Right forelimb (tissue), 1 donor: ENCODE data around the gene OR7A5.
"Not testable (repeated sequence)": the region's sequence is repeated elsewhere in the genome, so short reads cannot be mapped to it uniquely, and the experiment has no call there.

Source experiments
- DNase-seq: peaks from one replicate; pipeline ENCODE4 v3.0.0-alpha.2; 2018

Gene OR7A5

DNA sequence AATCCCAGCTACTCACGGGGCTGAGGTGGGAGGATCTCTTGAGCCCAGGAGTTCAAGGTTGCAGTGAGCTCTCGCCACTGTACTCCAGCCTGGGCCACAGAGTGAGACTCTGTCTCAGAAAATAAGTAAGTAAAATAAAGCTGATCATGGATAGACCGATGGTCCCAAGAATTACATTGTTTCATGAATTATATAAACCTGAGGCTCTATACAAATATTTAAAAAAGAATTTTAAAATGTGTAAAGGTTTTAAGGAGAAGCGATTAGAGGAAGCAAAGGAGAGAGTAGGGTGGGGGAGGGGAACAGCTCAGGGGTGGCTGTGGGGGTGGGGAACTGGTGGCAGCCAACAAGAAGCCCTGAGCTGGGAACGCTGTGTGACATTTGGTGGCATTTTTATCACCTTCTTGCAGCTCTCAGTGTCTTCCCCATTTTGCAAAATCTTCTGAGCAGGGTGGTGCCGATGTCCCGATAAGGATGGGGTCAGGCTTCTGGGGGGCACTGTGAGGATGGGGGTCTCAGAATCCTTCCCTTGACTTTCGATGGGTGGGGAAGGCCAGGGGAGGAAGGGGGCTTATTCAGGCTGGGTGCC is 51.5 kb downstream of the OR7A5 start:
- DNase-seq = not testable (repeated sequence)

DNA sequence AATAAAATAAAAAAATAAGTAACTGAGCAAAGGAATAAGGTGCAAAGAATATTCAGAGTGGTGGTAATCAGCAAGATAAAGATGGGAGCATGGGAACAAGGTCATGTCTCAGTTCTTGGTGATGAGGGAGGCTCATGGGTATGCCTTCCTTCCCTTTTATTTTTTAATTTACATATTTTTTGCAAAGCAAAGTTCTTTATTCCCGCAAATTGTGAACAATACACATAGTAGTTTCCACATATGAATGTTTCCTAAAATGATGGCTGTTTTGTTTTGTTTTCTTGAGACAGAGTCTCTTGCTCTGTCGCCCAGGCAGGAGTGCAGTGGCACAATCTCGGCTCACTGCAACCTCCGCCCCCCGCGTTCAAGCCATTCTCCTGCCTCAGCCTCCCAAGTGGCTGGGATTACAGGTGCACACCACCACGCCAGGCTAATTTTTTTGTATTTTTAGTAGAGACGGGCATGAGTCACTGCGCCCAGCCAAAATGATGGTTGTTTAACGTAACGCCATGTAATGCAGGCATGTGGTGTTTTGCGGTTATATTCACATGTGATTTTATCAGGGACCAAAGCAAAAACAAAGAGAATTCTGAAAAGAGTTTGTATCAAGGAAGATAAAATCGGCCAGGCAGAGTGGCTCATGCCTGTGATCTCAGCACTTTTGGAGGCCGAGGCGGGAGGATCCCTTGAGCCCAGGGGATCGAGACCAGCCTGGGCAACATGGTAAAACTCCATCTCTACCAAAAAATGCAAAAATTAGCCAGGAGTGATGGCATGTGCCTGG is 52.2 kb downstream of the OR7A5 start:
- no peak for DNase-seq

DNA sequence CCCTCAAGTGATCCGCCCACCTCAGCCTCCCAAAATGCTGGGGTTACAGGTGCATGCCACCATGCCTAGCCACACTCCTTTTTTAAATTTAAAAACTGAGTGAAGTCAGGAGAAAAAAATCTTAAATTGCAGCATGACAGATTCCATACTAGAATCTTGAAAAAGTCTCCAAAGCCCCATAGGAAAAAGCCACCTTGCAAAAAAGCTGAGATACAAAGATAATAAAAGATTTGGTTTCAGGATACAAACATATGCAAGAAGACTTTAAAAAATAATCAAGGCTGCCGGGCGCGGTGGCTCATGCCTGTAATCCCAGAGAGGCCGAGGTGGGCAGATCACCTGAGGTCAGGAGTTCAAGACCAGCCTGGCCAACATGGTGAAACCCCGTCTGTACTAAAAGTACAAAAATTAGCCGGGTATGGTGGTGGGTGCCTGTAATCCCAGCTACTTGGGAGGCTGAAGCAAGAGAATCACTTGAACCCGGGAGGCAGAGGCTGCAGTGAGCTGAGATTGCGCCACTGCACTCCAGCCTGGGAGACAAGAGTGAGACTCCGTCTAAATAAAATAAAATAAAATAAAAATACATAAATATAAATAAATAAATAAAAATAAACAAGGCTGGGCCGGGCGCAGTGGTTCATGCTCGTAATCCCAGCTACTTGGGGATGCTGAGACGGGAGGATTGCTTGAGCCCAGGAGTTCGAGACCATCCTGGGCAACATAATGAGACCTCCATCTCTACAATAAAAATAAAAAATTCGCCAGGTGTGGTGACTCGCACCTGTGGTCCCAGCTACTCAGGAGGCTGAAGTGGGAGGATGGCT is 53.1 kb downstream of the OR7A5 start:
- DNase-seq = not testable (repeated sequence)

DNA sequence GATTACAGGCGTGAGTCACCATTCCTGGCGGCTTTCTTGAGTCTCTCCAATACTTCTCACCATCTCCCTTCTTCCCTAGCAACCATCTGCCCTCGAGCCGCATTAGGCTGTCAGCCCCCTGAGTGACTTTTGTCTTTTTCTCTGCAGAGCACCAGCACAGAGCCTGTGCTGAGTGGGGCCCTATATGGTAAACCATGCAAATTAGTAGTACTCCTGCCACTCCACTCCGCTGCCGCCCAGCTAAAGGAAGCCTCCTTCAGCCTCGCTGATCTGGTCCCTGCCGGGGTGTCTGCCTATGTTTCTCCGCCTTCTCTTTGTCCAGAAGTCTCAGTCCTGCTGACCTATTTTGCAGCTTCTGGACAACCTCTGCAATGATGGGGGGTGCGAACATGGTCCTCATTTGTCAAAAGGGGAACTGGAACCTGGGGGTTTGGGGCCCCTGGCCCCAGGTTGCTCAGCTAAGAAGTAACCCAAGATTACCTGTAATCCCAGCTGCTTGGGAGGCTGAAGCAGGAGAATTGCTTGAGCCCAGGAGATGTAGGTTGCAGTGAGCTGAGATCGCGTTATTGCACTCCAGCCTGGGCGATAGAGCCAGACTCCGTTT is 54.3 kb downstream of the OR7A5 start:
- not testable (repeated sequence) for DNase-seq

DNA sequence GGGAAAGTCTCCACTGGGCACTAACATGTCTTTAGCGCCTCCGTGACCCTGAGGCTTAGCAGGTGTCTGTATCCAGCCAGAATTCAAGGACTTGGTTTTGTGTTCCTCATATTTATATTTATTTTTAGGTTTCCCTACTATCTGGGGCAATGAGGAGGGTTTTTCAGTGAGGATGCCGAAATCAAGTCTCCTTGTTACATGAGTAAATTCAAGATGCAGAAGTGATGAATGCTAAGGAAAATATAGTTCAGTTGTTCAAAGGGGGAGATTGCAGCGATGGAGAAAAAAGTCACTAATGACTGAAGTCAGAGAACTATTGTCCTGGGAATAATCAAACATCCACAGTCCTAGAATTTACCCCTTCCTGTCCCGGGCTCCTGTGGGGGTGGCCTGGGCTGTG is 55.8 kb downstream of the OR7A5 start:
- DNase-seq = no peak

DNA sequence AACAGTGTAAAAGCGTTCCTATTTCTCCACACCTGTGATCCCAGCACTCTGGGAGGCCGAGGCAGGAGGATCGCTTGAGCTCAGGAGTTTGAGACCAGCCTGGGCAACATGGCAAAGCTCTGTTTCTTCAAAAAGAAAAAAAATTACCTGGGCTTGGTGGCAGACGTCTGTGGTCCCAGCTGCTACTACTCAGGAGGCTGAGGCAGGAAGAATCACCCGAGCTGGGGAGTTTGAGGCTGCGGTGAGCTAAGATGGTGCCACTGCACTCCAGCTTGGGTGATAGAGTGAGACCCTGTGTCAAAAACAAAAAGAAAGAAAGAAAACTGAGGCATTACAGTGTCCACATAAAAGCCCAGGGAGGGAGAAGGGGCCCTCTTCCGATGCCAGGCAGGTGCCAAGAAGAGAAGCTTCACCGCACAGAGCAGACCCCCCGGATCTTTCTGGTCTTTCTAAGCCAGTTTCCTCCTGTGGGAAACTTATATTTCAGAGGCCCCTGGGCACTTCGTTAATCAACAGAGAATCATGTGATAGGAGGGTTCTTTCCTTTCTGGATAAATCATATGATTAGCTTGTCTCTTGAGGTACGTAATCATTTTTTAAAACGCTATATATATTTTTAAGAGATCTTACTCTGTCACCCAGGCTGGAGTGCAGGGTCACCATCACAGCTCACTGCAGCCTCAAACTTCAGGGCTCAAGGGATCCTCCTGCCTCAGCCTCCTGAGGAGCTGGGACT is 56.7 kb downstream of the OR7A5 start, which contains the start of gene ADGRE2:
ADGRE2 (minus strand) TSS at position 451 of the 736 bp plus-strand sequence. CDS start 1,804 bp downstream, outside the sequence.
- not testable (repeated sequence) for DNase-seq

DNA sequence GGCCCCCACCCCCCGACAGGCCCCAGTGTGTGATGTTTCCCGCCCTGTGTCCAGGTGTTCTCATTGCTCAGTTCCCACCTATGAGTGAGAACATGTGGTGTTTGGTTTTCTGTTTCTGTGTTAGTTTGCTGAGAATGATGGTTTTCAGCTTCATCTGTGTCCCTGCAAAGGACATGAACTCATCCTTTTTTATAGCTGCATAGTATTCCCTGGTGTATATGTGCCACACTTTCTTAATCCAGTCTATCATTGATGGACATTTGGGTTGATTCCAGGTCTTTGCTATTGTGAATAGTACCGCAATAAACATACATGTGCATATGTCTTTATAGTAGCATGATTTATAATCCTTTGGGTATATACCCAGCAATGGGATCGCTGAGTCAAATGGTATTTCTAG is 57.3 kb downstream of the OR7A5 start:
- not testable (repeated sequence) for DNase-seq
